ENCODE results near the gene LRMDA.

DNA sequence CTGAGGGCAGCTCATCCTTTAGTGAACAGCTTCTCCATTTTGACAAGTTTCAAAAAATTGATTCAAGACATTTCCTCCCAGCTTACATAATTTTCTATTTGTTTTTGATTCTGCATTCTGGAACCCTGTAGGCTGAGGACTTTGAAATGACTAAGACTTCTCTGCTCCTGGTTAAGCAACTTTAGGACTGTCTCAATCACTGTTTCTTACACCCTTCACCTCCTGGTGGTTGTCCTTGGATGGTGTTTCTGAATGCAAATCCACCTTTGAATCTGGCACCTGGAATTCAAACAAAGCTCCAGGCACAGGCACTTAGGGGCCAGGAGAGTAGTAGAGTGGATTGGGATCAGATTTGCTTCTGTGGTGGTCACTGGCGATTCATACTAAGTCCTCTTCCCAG, 595.5 kb downstream of the LRMDA start:
- TF ChIP-seq REST (IDR thresholded peaks at IDR 0.05; ENCODE audit: low read depth) (no peak), TEAD4 (IDR thresholded peaks at IDR 0.05) (no peak), EP300 (IDR thresholded peaks at IDR 0.05; ENCODE audit: borderline replicate concordance) (no peak), USF1 (IDR thresholded peaks at IDR 0.05) (no peak), YY1 (IDR thresholded peaks at IDR 0.05; ENCODE audit: low read depth) (no peak)

All from Ishikawa (cell line).